ENCODE results near the gene DYRK1A.
"Not testable (repeated sequence)": the region's sequence is repeated elsewhere in the genome, so short reads cannot be mapped to it uniquely, and the experiment has no call there.

Gene DYRK1A

DNA sequence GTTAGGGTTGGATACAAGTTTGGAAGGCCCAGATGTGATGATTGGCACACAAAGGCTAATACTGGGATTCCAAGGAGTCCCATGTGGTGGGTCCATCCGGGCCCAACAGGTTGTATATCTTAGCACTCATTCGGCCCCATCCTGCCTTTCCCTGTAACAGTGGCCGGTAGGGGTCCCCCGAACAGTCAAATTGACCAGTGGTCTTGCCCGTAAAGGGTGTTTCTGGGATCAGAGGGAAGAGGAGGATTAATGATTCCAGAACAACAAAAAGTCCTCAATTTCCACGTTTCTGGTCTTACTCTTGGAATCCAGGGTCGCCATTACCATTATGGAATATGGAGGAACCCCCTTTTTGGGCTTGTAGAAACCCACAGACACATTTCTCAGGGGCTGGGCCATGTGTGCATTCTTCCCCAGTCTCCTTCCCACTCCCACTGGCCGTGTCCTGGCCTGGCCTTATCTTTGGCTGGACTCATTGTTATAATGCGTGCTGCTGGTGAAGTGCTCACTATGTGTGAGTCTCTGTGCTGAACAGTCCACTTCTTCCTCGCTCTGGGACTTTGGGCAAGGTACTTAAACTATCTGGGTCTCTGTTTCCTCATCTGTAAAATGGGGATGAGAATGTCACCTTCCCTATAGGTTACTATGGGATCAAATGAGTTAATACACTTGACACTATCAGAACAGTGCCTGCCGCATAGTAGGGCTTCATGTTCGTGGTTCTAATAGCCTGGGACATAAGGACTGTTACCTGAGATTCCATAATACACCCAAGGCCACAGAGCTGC lies 161.8 kb downstream of the DYRK1A start:
- DNase-seq (ENCODE audit: low read depth in 2 of 2), result no peak

DNA sequence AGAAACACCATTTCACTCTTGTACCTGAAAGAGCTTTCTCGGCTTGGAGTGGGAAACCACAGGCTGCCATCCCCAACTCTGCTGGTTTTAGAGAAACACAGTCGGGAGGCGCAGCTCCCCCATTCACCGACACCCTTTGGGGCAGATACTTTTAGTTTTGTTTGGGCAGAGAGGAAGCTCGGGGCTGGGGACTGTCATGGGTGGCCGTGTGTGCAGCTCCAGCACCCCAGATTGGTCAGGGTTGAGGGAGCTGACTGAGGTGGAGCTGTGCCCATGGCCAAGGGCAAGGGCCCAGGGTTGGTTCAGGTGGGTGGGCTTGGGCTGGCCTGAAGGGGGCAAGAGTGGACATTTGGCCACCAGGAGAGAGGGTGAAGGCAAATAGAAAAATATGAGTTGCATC lies 163.1 kb downstream of the DYRK1A start:
- DNase-seq (ENCODE audit: low read depth in 2 of 2), result no peak

DNA sequence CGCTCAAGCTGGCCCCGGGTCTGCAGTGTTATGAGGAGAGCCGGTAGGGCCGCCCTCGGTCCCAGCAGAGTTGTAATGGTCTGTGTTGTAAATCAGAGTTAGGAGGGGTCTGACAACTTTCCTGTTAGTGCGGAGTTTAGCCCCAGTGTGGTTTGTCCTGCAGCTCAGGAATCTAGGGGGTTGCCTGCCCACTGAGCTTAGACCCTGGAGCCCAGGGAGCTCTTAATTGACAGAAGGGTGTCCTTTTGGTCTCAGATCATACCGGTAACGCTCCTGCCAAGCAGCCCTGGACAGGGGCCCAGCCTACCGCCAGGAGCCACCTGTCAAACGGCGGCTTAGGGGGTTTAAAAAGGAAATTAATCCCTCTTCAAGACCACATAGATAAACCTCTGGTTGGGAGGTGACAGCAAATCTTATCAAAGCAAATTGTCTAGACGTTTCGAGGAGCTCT lies 164.4 kb downstream of the DYRK1A start:
- DNase-seq (ENCODE audit: low read depth in 2 of 2), result no peak

DNA sequence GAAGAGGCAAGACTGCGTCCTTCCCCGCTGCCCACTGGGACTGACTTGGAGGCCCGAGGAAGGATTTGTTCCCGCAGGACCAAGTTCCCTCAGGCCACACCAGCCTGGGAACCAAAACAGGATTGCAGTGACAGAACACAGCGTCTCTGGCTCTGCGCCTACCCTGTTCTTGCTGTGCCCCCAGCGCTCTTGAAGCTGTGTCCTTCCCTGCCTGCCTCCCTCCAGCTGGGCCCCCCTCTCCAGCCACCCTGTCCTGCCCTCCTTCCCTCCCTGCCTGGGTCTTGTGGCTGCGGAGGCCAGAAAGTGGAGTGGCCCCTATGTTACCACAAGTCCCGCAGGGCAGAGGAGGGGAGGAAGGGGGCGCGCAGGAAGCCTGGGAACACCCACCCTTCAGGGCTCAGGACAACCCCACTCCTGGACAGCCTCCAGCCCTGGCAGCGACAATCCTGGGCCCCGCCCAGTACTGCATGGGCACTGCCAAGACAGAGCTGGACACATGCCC lies 164.9 kb downstream of the DYRK1A start:
- DNase-seq (ENCODE audit: low read depth in 2 of 2), result no peak

DNA sequence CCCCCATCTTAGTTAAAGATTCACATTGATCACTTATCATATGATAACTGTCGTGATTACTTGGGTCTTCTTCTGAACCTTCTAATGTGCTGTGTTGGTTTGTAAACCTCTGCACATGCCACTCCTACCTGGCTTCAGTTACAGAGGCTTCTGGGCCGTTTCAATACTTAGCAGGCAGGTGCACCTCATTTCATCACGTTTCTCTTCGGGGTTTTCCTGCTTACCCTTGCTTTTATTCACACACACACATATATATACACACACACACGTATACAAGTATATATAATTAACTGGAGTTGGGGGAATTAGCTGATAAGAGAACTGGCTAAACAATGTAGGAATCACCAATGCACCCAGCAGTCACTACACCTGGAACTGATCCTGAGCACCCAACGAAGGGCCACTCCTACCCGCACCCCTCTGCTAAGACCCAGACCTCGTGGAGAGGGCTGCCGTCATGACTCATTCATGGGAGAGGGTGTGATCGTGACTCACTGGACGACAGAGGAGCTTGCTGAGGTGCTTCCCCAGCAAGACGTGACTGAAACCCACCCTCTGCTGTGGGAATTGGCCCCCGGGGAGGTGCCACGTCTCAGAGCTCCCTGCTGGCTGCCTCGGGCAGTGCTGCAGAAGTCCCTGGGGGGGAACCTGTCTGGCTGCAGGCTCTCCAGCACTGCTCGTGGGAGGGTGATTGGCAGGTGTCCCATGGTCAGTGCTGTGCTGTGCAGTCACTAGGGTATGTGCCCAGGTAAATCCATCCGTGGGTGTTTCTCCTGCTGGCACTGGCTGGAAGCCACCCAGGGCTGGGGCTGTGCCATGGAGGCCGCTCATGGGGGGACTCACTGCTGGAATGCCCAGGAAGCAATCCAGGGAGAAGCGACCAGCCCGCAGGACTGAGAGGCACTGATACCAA lies 166.6 kb downstream of the DYRK1A start:
- peak; percentile 32 to 38 for DNase-seq (ENCODE audit: low read depth in 2 of 2)

DNA sequence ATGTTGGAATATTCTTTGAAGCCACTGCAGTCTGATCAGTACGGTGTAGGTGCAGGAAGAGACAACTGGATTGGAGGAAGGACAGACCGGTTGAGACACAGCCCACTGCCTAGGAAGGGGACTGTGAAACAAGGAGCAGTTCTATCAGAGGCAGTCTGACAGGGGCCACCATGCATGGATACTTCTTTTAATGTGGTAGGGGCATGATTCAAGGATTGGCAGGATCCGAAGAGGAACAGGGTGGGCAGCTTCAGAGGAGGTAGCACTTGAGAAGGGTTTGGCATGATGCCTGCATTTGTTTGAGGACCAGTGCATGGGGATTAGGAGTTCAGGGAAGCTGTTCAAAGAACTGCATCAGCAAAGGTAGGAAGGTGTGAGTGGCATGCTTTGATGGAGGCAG lies 167.9 kb downstream of the DYRK1A start:
- DNase-seq (ENCODE audit: low read depth in 2 of 2), result no peak

DNA sequence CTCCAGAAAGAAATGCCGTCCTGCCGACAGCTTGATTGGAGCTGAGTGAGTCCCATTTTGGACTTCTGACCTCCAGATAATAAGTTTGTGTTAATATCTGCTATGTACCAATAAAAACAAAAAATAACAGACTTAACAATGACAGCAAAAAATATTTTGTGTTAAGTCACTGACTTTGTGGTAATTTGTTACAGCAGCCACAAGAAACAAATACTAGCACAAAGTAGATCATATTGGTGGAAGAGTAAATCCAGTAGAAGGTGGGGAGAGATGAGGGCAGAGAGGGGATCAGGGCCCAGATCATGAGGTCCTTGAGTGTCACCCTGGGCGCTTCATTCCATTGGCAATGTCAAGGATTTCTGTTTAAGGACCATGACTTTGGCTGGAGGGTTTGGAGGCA lies 168.6 kb downstream of the DYRK1A start:
- DNase-seq (ENCODE audit: low read depth in 2 of 2), result no peak

DNA sequence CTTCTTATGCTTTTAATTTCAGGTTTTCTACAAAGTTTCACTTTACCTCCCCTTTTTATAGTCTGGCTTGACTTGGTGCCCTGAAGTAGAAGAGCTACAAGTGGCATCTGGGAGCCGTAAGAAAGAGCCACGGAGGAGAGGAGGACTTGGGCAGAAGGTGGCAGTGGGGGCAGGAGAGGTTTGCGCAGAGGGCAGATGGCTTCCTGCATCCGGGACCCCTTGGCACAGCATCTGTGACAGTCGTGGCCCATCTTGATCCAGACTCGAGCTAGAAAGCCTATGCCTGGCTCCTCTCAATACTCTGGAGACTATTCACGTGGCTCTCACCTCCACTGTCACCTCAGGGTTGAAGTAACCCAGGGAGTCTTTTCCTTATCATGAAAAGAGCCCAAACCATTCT lies 169.1 kb downstream of the DYRK1A start:
- no peak for DNase-seq (ENCODE audit: low read depth in 2 of 2)

DNA sequence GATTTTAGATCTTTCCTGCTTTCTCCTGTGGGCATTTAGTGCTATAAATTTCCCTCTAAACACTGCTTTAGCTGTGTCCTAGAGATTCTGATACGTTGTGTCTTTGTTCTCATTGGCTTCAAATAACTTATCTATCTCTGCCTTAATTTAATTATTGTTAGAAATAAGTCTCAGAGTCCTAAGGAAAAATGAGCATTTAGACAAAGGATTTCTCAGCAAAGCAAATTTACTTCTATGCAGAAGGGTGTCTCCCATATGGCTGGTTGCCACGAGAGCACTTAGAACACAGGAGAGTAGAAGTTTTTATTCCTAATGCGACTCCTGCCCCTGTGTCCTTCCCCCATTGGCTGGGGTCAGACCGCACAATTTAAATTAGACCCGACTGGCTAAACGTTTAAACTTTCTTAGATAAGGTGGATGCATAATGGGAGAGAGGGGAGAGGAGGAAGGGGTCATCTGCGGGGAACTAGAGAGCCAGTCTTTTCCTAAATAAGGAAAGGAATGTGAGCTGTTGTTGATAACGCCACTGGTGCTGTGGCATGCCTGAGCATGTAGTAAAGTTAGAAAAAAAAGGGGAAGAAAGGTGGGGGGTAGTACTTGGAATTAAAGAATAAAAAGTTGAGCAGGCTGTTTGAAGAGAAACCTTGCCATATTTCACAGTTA lies 170.2 kb downstream of the DYRK1A start:
- no peak for DNase-seq (ENCODE audit: low read depth in 2 of 2)

DNA sequence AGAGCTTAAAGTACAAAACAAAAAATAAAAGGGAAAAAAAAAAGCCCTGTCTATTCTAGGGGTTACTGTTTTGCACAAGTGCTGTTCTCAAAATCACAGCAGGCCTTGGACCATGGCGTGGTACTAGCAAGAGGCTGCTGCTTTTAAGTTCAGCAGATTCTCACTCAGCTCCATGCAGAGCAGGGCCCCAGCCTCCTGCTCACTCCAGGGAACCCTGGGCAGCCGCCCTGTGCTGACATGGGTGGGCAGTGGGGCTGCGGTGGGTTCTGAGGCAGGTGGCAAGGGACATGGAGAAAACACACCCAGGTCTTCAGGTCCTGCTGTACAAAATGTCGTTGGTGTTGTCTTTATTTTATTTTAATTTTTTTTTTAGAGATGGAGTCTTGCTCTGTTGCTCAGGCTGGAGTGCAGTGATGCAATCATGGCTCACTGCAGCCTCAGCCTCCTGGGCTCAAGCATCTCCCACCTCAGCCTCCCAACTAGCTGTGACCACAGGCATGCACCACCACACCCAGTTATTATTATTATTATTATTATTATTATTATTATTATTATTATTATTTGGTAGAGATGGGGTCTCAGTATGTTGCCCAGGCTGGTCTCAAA lies 170.9 kb downstream of the DYRK1A start:
- DNase-seq (ENCODE audit: low read depth in 2 of 2), result no peak

DNA sequence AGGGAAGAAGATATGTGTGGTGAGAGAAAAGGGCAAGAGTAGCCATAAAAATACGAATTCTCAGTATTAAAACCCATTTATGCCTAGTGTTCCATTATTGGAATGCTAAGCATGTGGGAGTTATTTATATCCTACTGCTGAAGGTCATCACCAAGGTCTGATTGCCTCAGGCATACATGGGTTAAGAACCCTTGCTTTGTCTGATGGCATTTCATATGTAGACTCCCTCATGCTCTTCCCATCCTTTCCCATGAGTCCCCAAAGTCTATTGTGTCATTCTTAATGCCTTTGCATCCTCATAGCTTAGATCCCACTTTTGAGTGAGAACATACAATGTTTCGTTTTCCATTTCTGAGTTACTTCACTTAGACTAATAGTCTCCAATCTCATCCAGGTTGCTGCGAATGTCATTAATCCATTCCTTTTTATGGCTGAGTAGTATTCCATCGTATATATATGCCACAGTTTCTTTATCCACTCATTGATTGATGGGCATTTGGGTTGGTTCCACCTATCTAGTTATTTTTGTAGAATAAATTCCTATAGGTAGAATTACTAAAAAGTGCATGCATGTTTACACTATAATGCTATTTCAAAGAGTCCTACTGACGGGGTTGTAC lies 172.5 kb downstream of the DYRK1A start:
- no peak for DNase-seq (ENCODE audit: low read depth in 2 of 2)

DNA sequence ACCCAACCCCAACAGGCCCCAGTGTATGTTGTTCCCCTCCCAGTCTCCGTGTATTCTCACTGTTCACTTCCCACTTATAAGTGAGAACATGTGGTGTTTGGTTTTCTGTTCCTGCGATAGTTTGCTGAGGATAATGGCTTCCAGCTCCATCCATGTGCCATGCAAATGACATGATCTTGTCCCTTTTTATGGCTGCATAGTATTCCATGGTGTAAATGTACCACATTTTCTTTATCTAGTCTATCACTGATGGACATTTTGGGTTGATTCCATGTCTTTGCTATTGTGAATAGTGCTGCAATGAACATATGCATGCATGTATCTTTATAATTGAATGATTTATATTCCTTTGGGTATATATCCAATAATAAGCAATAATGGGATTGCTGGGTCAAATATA lies 174.6 kb downstream of the DYRK1A start:
- DNase-seq (ENCODE audit: low read depth in 2 of 2), result not testable (repeated sequence)

DNA sequence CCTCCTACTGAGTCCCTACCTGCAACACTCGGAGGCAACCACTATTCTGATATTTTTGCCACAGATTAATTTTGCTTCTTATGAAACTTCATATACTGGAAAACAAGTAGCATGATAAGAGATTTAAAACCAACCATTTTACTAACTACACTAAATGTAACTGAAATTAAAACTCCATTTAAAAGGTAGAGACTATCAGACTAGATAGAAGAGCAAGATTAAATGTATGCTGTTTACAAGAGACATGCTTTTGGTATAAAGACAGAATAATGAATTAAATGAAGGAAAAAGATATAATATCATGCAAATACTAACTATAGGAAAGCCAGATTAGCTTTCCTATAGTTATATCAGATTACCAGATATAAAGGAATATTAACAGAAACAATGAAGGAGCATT lies 175.9 kb downstream of the DYRK1A start:
- no peak for DNase-seq (ENCODE audit: low read depth in 2 of 2)

DNA sequence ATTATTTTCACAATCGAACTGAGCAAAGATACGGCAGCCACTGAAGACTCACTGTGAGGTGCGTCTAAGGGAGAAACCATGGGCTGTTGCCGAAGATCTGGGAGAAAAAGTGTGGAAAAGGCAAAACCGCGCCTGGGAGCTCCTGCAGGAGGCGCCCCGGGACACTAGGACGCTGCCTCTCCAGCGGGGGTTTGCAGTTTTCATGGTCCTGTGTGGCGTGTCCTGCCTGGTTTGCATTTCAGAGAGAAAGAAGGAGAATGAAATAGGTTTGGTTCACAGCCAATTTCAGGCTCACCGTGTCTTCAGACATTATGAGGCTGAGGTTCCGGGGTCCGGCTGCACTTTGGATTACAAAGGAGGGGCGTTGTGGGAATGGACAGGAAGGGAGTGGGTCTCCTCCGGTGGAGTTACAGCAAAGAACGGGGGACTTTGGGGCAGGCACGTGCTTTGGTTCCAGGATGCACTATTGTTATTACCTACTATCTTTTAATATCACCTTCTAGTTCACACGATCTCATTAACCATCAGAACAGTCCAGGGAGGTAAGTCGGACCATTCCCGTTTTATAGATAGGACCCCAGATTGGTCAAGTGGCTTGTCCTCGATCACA lies 179.8 kb downstream of the DYRK1A start:
- DNase-seq (ENCODE audit: low read depth in 2 of 2), result no peak

DNA sequence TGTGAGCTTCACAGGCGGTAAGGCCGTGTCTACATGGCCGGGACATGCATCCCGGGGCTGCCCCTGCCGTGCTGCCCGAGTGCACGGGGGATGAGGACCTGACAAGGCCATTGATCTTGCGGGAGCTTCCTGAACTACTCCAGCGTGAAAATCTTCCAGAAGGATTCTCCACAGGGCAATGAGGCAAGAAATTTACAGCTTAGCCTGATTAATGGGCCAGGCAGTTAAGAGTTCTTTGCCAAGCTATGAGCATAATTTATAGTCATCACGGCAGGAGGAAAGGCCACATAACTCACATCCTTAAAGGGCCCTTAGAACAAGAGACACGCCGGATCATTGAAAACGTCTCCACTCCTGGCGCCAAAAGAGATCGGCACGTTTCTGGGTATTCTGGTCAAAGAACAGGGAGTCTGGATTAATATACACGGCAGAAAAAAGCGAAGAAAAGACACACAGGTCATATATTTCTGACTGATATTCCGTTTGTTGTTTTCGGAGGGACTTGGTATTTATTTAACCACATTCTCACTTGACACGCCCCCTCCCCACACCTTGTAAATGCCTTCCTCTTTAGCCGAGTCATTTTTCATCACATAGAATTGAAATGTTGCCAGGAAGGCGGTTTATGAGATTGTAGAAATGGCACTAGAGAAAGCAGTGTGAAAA lies 180.5 kb downstream of the DYRK1A start:
- no peak for DNase-seq (ENCODE audit: low read depth in 2 of 2)

DNA sequence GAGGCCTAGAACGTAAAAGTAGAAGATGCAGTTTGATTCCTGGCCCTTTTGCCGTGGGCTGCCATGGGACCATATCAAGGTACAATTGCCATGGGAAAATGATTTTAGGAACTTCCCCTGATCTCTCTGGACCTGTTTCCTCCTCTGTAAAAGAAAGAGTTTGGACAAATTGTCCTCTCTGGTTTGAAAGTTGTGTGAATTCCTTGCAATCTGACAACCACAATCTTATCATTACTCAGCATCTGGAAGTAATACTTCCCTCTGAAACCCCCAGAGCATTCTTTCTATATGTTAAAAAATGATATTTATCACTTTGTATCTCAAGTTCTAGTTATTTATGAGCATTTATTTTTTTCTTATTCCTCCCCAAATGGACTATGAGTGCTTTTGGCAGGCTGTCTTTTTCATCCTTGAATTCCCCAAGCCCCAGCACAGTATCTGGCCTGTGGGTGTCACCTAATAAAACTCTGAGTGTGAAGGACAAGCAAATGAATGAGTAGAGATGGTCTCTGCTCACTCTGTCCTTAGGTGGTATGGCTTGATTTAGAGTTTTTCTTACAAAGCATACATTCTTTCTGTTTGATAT lies 181.1 kb downstream of the DYRK1A start:
- no peak for DNase-seq (ENCODE audit: low read depth in 2 of 2)

DNA sequence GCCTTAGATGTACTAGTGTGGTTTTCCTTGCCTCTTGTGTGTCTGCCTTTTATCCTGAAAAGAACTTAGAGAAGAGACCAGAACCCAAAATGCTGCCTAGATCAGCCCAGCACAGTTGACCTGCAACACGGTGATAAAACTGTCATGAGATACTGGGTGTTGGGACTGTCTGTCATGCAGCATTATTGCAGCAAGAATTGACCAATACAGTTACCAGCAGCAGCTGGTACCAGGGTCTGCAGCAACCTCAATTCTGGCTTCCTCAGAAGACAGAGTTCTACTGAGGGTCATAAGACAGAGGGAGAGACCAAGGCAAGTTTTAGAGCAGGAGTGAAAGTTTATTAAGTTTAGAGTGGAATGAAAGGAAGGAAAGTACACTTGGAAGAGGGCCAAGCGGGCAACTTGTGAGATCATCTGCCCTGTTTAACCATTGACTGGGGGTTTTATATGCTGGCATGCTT lies 182.0 kb downstream of the DYRK1A start:
- no peak for DNase-seq (ENCODE audit: low read depth in 2 of 2)

DNA sequence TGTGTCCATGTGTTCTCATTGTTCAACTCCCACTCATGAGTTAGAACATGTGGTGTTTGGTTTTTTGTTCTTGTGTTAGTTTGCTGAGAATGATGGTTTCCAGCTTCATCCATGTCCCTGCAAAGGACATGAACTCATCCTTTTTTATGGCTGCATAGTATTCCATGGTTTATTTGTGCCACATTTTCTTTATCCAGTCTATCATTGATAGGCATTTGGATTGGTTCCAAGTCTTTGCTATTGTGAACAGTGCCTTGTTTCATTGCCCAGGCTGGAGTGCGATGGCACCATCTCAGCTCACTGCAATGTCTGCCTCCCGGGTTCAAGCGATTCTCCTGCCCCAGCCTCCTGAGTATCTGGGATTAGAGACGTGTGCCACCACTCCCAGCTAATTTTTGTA lies 183.2 kb downstream of the DYRK1A start:
- DNase-seq (ENCODE audit: low read depth in 2 of 2), result not testable (repeated sequence)

DNA sequence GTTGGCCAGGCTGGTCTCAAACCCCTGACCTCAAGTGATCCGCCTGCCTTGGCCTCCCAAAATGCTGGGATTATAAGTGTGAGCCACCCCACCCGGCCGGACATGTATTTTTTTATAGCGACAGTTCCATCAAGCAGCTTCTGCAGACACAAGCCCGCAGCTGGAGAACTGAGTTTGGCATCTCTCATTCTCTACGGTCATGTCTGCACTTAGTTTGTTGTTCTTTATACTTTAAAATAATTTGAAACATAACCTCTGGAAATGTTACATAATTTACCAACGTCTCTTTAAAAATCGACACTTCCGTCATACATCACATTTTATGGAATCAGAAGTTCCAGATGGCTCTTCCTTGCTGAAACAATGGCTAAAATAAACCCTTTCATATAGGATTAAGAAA lies 183.6 kb downstream of the DYRK1A start:
- no peak for DNase-seq (ENCODE audit: low read depth in 2 of 2)
